NCI-H187 (cell line): Measurements from ENCODE around the gene AKT1.

ENCODE experiments used
- DNase-seq, 2 experiments: peaks; one replicate each; lab custom pipeline; 2025; lab: John Stamatoyannopoulos, UW

The AKT1 gene

DNA sequence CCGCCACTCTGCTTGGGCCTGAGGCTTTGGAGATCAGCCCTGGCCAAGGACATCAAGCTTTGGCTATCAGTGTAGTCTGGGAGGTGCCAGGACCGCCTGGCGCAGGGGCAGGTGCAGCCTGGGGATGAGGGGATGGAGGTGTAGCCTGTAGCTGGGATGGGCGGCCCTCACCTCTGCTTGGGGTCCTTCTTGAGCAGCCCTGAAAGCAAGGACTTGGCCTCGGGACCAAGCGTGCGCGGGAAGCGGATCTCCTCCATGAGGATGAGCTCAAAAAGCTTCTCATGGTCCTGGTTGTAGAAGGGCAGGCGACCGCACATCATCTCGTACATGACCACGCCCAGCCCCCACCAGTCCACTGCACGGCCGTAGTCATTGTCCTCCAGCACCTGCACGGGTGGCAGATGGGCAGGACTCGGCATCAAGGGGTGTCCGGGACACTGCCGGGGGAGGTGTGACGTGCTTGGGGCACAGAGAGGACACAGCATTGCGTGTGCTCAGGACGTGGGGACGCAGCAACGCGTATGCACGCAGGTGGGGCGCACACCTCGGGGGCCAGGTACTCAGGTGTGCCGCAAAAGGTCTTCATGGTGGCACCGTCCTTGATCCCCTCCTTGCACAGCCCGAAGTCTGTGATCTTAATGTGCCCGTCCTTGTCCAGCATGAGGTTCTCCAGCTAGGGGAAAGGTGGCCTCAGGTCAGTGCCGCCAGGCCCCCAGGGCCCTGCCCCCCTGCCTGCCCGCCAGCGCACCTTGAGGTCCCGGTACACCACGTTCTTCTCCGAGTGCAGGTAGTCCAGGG is 22.6 kb downstream of the AKT1 start:
- no peak for DNase-seq

DNA sequence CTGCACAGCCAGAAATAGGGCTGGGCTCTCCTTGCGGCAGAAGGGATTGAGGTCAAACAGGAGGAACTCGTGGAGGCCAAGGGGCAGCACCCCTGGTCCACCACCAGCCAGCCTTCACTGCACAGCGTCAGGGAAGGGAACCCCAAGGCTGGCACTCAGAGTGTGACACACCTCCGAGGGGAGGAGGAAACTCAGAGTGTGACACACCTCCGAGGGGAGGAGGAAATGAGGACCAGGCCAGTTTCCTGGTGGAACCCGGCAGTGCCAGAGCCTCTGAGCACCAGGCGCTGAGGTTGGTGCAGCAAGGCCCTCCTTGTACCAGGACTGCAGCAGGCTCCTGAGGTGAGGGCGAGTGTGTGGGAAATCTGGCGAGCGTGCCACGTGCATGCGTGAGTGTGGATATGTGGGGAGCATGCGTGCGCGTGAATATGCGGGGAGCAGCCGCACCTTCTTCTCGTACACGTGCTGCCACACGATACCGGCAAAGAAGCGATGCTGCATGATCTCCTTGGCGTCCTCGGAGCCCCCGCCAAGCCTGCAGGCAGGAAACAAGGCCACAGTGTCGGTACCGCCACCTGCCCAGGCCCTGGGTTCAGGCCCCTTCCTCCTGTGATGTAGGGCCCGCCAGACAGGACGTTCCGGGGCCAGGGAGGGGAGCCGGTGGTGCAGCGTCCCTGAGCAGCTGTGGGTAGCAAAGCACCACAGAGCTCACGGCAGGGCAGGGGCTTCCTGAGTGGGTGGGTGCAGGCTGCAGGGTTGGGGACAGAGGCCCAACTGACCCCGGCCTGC is 23.4 kb downstream of the AKT1 start:
- no peak for DNase-seq

DNA sequence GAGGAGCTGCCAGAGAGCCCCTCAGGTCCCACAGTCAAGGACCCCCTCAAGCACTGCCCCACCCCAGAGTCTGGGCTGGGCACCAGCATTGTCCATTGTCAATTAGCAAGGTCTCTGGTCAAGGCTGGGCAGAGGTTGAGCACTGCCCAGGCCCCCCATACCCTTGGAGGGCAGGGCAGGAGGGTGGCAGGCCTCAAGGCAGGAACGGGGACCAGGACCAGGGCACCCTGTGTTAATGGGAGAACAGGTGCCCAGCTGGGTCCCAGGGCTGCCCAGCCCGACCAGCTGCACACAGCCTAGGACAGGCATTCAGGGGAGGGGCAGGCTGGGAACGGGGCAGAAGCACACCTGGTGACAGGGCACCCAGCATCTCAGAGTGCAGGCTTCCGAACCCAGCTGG is 24.2 kb downstream of the AKT1 start:
- no peak for DNase-seq

DNA sequence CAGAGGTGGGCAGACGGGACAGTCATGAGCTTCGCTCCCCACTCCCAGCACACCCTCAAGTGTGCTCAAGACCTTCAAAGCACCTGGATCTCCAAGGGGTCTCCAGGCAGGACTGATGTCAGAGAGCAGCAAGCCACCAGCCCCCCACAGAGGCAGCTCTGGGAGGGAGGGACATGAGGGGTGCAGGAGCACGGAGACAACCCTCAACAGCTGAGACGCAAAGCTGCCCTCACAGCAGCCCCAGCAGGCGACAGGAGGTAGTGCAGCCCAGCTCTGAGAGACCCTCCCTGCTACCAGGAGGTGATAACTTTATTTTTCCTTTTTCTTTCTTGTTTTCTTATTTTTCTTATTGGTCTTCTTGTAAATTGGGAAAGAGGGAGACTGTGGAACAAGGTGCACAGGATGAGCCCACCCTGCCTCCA is 24.7 kb downstream of the AKT1 start:
- DNase-seq = no peak

DNA sequence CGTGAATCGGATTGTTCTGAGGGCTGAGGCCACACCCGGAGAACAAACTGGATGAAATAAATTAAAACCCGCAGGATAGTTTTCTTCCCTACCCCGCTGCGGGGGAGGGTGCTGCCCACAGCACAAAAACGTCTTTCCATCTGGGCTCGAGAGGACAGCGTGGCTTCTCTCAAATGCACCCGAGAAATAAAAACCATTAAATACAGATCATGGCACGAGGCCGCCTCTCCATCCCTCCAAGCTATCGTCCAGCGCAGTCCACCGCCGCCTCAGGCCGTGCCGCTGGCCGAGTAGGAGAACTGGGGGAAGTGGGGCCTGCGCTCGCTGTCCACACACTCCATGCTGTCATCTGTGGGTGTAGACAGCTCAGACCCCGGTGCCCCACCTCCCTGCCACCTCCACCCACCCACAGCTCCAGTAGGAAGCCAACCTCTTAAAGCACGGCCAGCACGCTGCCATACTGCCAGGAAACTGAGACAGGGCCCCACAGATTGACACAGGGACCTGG is 25.4 kb downstream of the AKT1 start:
- no peak for DNase-seq

DNA sequence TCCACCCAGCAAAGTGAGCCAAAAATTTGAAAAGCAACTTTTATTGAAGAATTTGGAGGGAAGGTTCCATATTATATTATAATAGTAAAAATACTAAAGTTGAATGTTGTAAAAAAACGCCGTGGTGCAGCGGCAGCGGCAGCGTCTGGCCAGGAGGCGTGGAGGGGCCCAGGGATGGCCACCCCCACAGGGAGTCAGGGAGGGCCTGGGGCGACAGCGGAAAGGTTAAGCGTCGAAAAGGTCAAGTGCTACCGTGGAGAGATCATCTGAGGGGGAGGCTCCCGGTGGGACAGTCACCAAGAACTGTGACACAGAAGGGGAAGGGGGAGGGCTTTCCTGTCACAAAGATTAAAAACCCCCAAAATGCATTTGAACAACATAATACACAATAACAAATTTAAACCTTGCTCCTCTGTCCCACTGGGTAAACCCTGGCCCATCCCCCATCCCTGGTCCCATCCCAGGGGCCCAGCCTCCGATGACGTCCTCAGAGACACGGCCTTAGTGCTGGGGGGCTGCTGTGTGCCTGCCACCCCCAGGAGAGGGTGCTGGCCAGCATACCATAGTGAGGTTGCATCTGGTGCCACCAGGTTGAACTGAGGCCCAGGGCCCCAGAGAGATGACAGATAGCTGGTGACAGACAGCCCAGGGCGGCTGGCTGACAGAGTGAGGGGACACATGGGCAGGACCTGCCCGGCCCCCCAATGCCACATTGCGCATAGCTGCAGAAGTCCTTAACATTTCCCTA is 26.1 kb downstream of the AKT1 start:
- DNase-seq = no peak

DNA sequence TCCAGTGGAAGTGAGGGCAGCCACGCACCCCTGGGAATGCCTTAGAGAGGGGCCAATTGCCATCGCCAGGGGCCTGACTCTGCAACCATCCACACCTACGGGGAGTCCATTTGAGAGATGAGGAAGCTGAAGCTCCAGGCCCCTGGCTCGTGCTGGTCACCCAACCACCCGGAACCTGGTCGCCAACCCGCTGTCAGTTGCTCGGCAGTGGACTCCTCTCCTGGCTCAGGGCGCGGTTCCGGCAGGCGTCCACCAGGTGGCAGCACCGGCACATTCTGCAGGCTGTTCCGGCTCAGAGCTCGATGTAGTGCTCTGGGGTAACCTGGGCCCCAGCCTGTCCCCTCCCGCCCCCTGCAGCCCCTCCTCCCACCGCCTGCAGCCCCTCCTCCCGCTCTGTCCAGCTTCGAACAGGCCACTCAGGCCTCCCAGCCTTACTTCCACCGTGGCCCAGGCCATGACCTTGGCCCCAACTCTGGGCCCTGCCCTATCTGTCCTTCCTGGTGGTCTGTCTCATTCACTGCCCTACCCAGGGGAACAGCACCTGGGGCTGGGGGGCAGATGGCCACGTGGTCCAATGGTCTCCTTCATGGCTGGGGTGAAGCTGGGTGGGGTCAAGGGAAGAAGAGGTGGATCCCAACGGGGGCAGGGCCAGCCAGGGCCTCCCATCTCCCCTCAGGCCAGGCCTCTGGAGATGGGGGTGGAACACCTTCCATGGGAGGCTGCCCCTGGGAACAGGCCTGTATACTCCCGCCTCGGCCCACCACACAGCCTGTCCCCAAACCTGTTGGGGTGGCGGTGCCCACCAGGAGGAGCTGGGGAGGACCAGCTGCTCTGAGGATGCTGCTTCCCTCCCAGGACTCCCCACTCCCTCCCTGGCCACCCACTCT is 26.9 kb downstream of the AKT1 start:
- peak; percentile 43 to 61 for DNase-seq

DNA sequence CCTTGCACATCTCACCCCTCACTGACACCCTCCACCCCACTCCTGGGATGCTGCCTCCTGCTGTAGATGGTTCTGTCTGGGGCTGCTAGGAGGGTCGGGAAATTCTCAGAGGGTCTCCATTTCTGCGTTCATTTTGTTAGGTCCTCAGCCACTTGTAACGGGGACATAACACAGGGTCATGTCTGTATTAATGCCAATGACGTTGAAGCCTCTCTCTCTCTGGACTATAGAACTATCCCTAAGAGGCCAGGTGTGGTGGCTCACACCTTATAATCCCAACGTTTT is 28.0 kb downstream of the AKT1 start:
- DNase-seq = no peak

DNA sequence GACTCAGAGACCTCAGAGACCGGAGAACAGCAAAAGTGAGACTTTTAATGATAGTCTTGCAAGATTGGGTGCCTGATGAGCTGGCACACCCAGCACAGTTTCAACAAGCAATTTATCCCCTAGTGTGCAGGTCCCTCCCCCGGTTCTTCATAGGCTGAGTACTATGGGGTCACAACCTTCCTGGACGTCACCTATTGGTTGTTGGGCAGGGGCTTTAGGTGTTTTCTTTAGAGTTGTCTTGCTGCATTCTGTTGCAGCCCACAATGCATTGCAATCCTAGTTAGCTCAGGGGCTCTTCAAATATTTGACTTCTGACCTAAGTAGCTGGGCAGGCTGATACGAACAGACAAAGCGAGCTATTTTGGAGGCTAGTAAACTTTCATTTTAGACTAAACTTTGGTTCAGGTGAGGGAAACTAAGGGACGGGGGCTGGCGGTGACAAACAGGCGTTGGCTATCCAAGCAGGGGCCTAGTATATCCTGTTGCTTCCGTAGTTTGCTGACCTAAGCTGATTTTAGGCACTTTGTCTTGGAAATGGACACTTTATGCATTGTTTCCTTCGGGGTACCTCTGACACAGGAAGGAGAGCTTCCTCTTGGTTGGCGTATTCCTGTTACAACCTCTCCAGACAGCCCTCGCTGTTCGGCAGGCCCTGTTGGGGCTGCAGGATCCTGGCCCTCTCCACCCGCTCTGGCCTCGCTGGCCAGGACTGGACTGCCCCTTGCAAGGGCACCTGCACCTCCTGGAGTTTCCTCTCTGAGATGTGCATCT is 28.5 kb downstream of the AKT1 start:
- no peak for DNase-seq

DNA sequence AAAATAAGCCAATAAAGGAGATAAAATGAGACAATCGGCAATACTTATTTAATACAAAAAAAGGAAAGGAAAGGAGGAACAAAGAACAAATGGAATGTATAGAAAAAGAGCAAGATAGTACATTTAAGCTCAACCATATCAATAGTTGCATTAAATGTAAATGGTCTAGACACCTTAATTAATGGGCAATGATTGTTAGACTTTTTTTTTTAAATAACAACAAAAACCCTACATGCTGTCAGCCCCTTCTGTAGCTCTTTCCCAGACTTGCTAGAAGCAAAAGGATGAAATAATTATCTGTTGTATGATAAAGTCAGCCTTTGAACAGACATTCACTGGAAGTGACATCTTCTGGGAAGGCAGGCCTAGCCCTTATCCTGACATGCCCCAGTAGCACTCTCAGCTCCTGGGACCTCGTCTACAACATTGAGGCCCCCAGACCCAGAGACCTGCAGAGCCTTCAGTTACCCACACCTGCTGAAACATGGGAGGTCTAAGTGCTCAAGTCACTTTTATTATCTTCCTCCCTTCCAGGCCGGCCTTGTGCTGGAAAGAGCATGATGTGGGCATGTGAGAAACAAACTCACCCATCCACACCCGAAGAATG is 29.2 kb downstream of the AKT1 start:
- no peak for DNase-seq

DNA sequence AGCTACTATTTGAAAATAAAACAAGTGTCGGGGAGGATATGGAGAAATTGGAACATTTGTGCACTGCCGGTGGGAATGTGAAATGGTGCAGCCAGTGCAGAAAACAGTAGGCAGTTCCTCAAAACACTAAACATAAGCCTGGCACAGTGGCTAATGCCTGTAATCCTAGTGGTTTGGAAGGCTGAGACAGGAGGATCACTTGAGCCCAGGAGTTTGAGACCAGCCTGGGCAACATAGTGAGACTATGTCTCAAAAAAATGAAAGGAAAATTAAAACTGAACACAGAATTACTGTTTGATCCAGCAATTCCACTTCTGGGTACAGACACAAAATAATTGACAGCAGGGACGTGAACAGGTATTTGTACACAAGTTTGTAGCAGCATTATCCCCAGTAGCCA is 30.0 kb downstream of the AKT1 start:
- no peak for DNase-seq

DNA sequence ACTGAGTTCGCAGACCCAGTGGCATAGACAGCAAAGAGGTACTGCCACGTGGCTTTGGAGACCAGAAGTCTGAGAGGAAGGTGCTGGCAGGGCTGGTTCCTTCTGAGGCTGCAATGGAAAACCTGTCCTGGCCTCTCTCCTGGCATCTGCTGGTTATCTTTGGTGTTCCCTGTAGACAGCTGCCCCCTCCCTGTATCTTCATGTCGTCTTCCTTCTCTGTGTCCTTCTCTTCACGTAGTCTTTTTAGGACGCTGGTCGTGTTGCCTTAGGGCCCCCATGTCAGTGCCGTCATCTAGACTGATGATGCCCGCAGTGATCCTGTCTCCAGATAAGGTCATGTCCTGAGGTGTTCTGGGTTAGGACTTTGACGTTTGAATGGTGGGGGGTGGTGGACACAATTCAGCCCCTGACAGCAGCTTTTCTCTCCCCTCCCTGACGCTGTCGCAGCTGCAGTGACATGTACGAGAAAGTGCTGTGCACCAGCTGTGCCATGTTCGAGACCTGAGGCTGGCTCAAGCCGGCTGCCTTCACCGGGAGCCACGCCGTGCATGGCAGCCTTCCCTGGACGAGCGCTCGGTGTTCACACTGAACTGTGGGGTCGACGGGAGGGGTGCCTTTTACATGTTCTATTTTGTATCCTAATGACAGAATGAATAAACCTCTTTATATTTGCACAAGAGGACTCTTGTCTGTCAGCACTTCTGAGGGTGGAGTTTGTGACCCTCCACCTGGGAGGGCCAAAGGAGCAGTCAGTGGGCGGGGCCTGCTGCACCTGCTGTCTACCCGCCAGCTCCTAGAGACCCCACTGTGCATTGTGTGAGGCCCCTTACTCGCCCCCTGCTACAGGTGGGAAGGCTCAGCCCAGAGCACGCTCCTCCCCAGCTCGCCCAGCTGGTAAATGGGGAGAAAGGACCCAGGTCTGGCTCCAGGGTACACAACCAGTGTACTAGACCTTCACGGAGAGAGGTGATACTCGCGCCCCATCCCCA is 36.3 kb downstream of the AKT1 start:
- DNase-seq = no peak

DNA sequence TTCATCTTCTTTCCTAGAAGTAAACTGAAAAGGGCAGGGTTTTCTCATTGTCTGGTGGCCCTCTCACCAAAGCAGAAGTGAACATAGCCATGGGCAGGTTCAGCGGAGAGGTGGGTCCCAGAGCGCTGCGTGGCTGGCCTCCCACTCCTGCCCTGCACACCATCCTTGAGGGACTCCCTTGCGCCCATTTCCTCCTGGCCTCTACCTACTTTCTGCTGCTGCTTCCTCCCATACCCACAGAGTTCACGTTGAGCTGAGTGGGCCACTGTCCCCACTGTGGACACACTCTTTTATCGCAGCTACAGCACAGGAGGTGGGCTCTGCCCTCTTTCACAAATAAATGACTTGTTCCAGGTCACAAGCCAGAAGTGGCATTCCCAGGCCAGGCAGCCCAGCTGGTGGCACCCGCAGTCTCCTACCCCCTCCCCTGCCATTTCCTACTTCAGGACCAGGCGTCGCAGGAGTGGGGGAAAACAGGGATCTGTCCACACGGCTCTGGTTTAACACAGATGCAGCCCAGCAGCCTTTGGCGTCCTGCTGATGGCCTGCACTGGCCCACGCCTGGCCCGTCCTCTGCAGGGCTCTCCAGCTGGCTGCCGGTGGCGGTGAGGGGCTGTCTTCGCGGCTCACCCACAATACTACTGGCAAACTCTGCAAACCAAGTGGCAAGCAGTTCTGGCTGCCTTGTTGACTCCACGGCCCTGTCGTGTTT is 37.7 kb downstream of the AKT1 start:
- no peak for DNase-seq

DNA sequence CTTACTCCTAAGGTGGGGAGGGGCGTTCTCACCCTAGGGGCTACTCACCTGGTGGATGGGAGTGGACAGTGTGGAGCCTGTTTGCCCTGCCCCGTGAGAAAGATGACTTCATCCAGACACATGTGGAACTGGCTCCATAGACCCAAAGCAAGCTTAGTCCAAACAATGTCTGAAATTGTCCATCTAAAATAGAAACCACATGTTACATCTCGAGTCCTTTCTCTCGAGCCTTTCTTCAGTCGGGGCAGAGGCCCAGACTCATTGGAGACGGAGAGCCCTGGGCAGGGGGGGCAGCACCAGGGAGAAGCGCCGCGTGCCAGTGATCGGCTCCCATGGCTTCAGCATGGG is 38.3 kb downstream of the AKT1 start:
- no peak for DNase-seq

DNA sequence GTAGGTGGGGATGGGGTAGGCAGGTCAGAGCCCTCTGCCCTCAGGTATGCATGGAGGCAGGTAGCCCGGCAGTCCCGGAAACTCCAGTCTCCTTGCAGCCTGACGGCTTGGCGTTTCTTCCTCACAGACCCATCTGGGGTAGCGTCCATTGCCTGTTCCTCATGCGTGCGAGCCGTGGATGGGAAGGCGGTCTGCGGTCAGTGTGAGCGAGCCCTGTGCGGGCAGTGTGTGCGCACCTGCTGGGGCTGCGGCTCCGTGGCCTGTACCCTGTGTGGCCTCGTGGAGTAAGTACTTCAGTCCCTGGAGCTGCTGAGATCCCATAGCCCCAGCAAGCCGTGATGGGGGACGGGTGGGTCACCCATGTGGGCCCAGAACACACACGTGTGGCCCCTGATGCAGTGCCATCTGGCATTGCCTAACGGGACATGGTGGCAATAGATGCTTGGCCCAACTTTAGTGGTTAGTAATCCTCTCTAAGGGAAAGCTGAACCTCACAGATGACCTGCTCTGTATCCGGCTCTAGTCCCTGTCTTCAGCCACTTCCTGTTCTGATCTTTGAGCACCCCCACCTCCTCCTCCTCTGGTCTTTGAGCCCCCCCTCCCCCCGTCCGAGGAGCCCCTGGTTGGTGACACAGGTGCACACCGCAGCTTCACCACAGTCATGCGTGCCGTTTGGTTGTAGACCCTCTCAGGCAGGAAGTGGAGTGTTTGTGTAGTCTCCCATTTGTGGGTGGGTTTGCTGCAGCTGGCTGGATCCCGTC is 38.9 kb downstream of the AKT1 start:
- no peak for DNase-seq

DNA sequence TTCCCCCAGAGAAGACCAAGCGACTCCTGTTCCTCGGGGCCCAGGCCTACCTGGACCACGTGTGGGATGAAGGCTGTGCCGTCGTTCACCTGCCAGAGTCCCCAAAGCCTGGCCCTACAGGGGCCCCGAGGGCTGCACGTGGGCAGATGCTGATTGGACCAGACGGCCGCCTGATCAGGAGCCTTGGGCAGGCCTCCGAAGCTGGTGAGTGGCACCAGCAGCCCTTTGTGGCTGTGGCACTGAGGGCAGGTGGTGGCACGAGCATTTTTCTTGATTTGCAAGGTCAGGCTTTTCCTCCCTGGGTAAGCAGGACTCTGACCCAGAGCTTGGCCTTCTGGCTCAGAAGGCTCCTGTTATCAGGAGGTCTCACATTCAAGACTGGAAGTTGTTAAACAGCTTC is 39.9 kb downstream of the AKT1 start:
- no peak for DNase-seq

DNA sequence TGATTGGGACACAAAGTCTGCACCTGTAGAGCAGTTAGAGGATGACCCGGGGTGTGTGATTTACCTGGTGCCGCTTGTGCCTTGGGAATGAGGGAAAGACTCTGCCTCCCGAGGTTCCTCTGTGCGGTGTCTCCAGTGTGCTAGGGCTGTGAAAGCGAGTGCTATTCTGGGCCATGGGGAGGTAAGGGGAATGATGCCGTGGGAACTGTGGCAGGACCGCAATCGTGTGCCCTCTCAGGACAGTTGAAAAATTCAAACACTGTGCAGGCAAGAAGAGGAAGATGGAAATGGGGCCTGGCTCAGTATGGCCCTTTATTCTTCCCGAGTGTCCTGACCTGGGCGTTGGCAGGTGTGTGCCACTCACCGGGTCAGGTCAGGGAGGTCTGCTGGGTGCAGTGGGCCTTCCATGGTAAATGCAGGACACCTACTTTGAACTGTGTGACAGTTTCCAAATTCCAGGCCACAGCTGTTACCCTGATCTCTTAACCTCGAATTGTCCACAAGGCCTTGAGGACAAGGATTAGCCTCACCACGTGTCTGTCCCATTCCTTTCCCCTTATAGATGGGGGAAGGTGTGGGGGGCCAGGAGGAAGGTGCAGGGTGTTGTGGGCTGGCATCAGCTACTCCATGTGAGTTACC is 41.2 kb downstream of the AKT1 start:
- no peak for DNase-seq
